Smooth muscle cell (in vitro differentiated cells): Measurements from ENCODE around the gene BRIP1. TPM values are rescaled to one million over a fixed set of nuclear protein-coding genes. Genes with fewer than 3 reads are reported as not detected.

ENCODE experiments used
- DNase-seq: peaks from one replicate; lab custom pipeline; 2025; ENCODE audit not compliant: unreplicated experiment; lab: John Stamatoyannopoulos, UW
- H2AFZ ChIP-seq: fragments of 200-600 bp; sonication (generic); 2 replicates; pipeline ENCODE4 v1.6.0; 2016; ENCODE audit warnings: antibody characterized with exemption, low read depth, mild to moderate bottlenecking
- H3F3A ChIP-seq: fragments of 200-600 bp; sonication (generic); 2 replicates; pipeline ENCODE4 v1.6.0; 2017; ENCODE audit warnings: antibody characterized with exemption, low read depth
- H3K27ac ChIP-seq: fragments of 200-600 bp; sonication (generic); 2 replicates; pipeline ENCODE4 v1.5.1; 2016; ENCODE audit warnings: low read depth, mild to moderate bottlenecking
- H3K27me3 ChIP-seq: fragments of 200-600 bp; sonication (generic); 2 replicates; pipeline ENCODE4 v1.6.1; 2016; ENCODE audit warnings: low read depth, mild to moderate bottlenecking
- H3K36me3 ChIP-seq: fragments of 200-600 bp; sonication (generic); 2 replicates; pipeline ENCODE4 v1.5.1; 2016; ENCODE audit warnings: low read depth
- H3K4me1 ChIP-seq: fragments of 200-600 bp; sonication (generic); 2 replicates; pipeline ENCODE4 v1.5.1; 2016; ENCODE audit warnings: low read depth
- H3K4me2 ChIP-seq: fragments of 200-600 bp; sonication (generic); 2 replicates; pipeline ENCODE4 v1.6.0; 2016; ENCODE audit warnings: mild to moderate bottlenecking
- H3K4me3 ChIP-seq: fragments of 200-600 bp; sonication (generic); 2 replicates; pipeline ENCODE4 v1.5.1; 2016; ENCODE audit warnings: mild to moderate bottlenecking
- H3K79me2 ChIP-seq: fragments of 200-600 bp; sonication (generic); 2 replicates; pipeline ENCODE4 v1.6.0; 2016; ENCODE audit warnings: low read depth, mild to moderate bottlenecking
- H3K9ac ChIP-seq: fragments of 200-600 bp; sonication (generic); 2 replicates; pipeline ENCODE4 v1.6.0; 2016; ENCODE audit warnings: low read depth
- H3K9me3 ChIP-seq: fragments of 200-600 bp; sonication (generic); replicated peaks from 2 replicates; pipeline ENCODE4 v1.5.1; 2016; ENCODE audit warnings: low read depth
- H4K20me1 ChIP-seq: fragments of 200-600 bp; sonication (generic); 2 replicates; pipeline ENCODE4 v1.6.0; 2016; ENCODE audit warnings: low read depth
- WGBS: methylation state at CpG from one replicate; pipeline ENCODE4 v1.1.7; 2016; ENCODE audit warnings: low lambda C conversion rate; 5-methylcytosine and 5-hydroxymethylcytosine counted together
- polyA plus RNA-seq: library from polyadenylated mRNA; unstranded; fragments of >200 nt; fragmentation: Nextera tagmentation; extraction: Ambion mirVana; gene quantifications from 2 replicates; pipeline ENCODE4 v1.2.1, GENCODE V29; 2016
- total RNA-seq: library from RNA; depleted of rRNA; stranded (reverse); fragments of >200 nt; gene quantifications from 2 replicates; pipeline ENCODE4 v1.2.3, GENCODE V29; 2014
- TF ChIP-seq, protein P1 (sequence below): fragments of 200-600 bp; sonication (generic); IDR thresholded peaks from 2 replicates; pipeline ENCODE4 v1.5.1; 2017; ENCODE audit warnings: borderline replicate concordance, mild to moderate bottlenecking, antibody characterized with exemption; ENCODE audit not compliant: insufficient read depth, poor library complexity, severe bottlenecking

The BRIP1 gene
- total and polyA plus RNA-seq, 2 experiments from 2014 or later = 0.71 to 9.1 TPM

- Histone ChIP-seq H3F3A (no peaks in the 10 kb centered on the region), H3K9ac (no peak overlapping the region), H3K36me3 (no peaks in the 10 kb centered on the region), H3K27me3 (no peaks in the 10 kb centered on the region), H3K4me3 (no peak overlapping the region), H4K20me1 (no peaks in the 10 kb centered on the region), H3K79me2 (no peaks in the 10 kb centered on the region), H3K9me3 (no peaks in the 10 kb centered on the region), H2AFZ (no peak overlapping the region), H3K27ac (no peak overlapping the region), H3K4me2 (no peak overlapping the region), H3K4me1 (no peaks in the 10 kb centered on the region)
- TF ChIP-seq, protein P1, sequence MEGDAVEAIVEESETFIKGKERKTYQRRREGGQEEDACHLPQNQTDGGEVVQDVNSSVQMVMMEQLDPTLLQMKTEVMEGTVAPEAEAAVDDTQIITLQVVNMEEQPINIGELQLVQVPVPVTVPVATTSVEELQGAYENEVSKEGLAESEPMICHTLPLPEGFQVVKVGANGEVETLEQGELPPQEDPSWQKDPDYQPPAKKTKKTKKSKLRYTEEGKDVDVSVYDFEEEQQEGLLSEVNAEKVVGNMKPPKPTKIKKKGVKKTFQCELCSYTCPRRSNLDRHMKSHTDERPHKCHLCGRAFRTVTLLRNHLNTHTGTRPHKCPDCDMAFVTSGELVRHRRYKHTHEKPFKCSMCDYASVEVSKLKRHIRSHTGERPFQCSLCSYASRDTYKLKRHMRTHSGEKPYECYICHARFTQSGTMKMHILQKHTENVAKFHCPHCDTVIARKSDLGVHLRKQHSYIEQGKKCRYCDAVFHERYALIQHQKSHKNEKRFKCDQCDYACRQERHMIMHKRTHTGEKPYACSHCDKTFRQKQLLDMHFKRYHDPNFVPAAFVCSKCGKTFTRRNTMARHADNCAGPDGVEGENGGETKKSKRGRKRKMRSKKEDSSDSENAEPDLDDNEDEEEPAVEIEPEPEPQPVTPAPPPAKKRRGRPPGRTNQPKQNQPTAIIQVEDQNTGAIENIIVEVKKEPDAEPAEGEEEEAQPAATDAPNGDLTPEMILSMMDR = no peak
- 94% methylated on average over 2 of the region's 2 CpGs for WGBS
- DNase-seq = no peak
Observed at GRCh38 chr17:61735807-61736206, 127.5 kb downstream of the BRIP1 start.

- Histone ChIP-seq H3K4me2 (no peak overlapping the region), H3K36me3 (no peaks in the 10 kb centered on the region), H3K9ac (no peak overlapping the region), H3K79me2 (no peaks in the 10 kb centered on the region), H3K9me3 (no peaks in the 10 kb centered on the region), H3K27ac (no peak overlapping the region), H2AFZ (no peak overlapping the region), H3F3A (no peaks in the 10 kb centered on the region), H4K20me1 (no peaks in the 10 kb centered on the region), H3K27me3 (no peaks in the 10 kb centered on the region), H3K4me1 (no peaks in the 10 kb centered on the region), H3K4me3 (no peak overlapping the region)
- DNase-seq = no peak
- TF ChIP-seq, protein P1 = no peak
Observed at GRCh38 chr17:61734466-61734865, 128.9 kb downstream of the BRIP1 start.

GRCh38 chr17:61734012-61734411 is 129.3 kb downstream of the BRIP1 start:
- H3K36me3 ChIP-seq = no peaks in the 10 kb centered on the region
- no peak overlapping the region for H3K27ac ChIP-seq
- 95% methylated on average over 3 of the region's 3 CpGs for WGBS

GRCh38 chr17:61733021-61733420 is 130.3 kb downstream of the BRIP1 start:
- 97% methylated on average over 5 of the region's 5 CpGs for WGBS
- TF ChIP-seq, protein P1 = no peak
- Histone ChIP-seq H3F3A (no peaks in the 10 kb centered on the region), H3K9me3 (no peaks in the 10 kb centered on the region), H4K20me1 (no peaks in the 10 kb centered on the region), H3K79me2 (no peaks in the 10 kb centered on the region), H3K4me3 (no peak overlapping the region), H3K27me3 (no peaks in the 10 kb centered on the region), H3K36me3 (no peaks in the 10 kb centered on the region), H3K4me1 (no peaks in the 10 kb centered on the region), H3K4me2 (no peak overlapping the region), H2AFZ (no peak overlapping the region), H3K27ac (no peak overlapping the region), H3K9ac (no peak overlapping the region)
- no peak for DNase-seq

More at GRCh38 chr17:61734012-61734411, 129.3 kb downstream of the BRIP1 start:
- H3F3A ChIP-seq = no peaks in the 10 kb centered on the region
- H4K20me1 ChIP-seq = no peaks in the 10 kb centered on the region
- H3K4me3 ChIP-seq = no peak overlapping the region
- no peak overlapping the region for H2AFZ ChIP-seq
- H3K27me3 ChIP-seq = no peaks in the 10 kb centered on the region
- no peaks in the 10 kb centered on the region for H3K4me1 ChIP-seq
- no peaks in the 10 kb centered on the region for H3K79me2 ChIP-seq
- H3K9me3 ChIP-seq = no peaks in the 10 kb centered on the region
- TF ChIP-seq, protein P1 = no peak
- no peak for DNase-seq
- no peak overlapping the region for H3K4me2 ChIP-seq
- H3K9ac ChIP-seq = no peak overlapping the region
